GM18505 (cell line): Measurements from ENCODE around the gene CD79A.

ENCODE experiments used
- ATAC-seq: cut with Tn5 transposase; IDR thresholded peaks from one replicate; pipeline ENCODE4 v1.9.1; 2021; ENCODE audit not compliant: unreplicated experiment
- POLR2A ChIP-seq: IDR thresholded peaks from 4 replicates; pipeline ENCODE4 v1.6.1; 2011; ENCODE audit warnings: borderline replicate concordance; ENCODE audit not compliant: insufficient read depth, insufficient read length; ENCODE audit errors: extremely low read depth

The CD79A gene

DNA sequence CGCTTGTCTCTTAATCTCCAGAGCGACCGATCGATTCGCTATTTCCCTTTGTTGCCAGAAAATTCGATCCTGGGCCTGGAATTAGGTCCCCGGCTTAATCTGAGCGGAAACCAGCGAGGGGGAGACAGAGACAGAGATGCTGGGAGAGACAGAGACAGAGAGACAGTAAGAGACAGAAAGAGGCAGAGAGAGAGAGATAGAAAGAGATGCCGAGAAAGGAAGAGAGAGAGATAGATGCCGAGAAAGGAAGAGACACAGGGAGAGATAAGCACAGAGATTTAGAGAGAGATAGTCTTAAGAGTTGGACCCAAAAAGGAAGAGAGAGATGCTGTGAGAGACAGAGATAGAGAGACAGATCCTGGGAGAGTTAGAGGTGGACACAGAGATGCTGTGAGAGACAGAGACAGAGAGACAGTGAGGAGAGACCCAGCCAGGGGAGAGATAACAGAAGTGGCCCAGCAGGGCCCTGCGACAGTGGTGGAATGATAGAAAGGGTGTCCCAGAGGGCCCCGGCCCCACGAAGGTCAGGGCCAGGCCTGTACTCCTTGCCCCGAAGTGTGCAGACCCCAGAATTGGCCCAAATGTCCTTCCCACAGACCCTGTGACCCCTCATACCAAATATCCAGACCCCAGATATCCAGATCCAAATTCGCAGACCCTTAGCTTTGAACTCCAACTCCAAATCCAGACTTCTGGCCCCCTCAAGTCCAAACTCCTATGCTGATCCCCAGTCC, 49.9 kb downstream of the CD79A start:
- TF ChIP-seq POLR2A: no peak
- no peak for ATAC-seq

- no peak for ATAC-seq
- no peak for TF ChIP-seq POLR2A
Observed at GRCh38 chr19:41927497-41928192, 50.6 kb downstream of the CD79A start.

GRCh38 chr19:41928221-41928683, 51.2 kb downstream of the CD79A start, which contains the start of gene ERFL:
ERFL (minus strand) TSS chr19:41928449; CDS start chr19:41912919, 15,530 bp downstream.
- ATAC-seq: no peak
- TF ChIP-seq POLR2A: no peak

DNA sequence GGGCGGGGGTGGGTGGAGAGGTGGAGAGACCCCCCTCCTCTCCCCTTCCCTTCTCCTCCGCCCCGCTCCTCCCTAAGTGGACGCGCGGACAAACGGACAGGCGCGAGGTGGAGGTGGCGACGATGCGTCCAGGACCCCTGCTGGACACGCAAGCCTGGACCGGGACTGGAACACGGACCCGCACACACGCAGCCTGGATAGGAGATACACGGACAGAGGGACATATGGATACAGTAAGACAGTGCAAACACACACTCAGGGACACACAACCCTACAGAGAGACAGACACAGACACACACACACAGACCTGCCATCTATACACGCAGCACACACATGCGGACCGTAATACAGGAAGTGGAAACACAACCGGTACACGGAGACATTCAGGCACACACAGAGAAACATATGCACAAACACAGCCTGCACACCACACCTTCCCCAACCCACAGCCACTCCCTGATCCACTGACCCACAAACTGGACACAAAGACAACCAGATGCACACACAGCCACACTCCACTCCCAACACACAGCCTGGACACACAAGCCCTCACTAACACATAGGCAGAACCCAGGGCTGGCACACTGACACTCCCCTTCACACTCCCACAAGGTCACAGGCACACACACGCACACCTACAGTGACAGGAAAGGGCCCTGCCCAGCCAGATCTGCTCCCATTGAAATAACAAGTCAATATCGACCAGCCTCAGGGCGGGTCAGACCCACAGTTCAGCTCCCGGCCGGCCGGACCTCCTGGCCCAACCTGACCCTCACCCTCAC, 51.9 kb downstream of the CD79A start:
- no peak for TF ChIP-seq POLR2A
- ATAC-seq: no peak

- no peak for ATAC-seq
Observed at GRCh38 chr19:41929536-41930071, 52.5 kb downstream of the CD79A start.

GRCh38 chr19:41930322-41930722, 53.2 kb downstream of the CD79A start:
- TF ChIP-seq POLR2A: no peak
- no peak for ATAC-seq

More at GRCh38 chr19:41929536-41930071, 52.5 kb downstream of the CD79A start:
- no peak for TF ChIP-seq POLR2A
